GM19324 (cell line): ENCODE measurements around the gene TLE5.
"Not testable (repeated sequence)": the region's sequence is repeated elsewhere in the genome, so short reads cannot be mapped to it uniquely, and the experiment has no call there.

Source experiments
- ATAC-seq: cut with Tn5 transposase; IDR thresholded peaks from one replicate; pipeline ENCODE4 v1.9.1; 2021; ENCODE audit warnings: mild to moderate bottlenecking, moderate library complexity; ENCODE audit not compliant: unreplicated experiment, low FRiP score

TLE5 gene

GRCh38 chr19:3096902-3097326 is 34.6 kb upstream of the TLE5 start:
- ATAC-seq = no peak

- no peak for ATAC-seq
These were observed 34.1 kb upstream of the TLE5 start for GRCh38 chr19:3096267-3096901.

GRCh38 chr19:3095441-3096191 is 33.3 kb upstream of the TLE5 start:
- no peak for ATAC-seq

GRCh38 chr19:3094601-3095440 is 32.5 kb upstream of the TLE5 start:
- ATAC-seq = peak; percentile 16

GRCh38 chr19:3089299-3089855 is 27.1 kb upstream of the TLE5 start:
- not testable (repeated sequence) for ATAC-seq

GRCh38 chr19:3087769-3088168 is 25.5 kb upstream of the TLE5 start:
- no peak for ATAC-seq

GRCh38 chr19:3084943-3085342 is 22.6 kb upstream of the TLE5 start:
- no peak for ATAC-seq

- ATAC-seq = no peak
These were observed 21.7 kb upstream of the TLE5 start for GRCh38 chr19:3083964-3084363.

GRCh38 chr19:3082331-3082730 is 20.0 kb upstream of the TLE5 start:
- ATAC-seq = no peak

GRCh38 chr19:3080286-3080685 is 18.0 kb upstream of the TLE5 start:
- ATAC-seq = no peak

GRCh38 chr19:3079578-3079977 is 17.3 kb upstream of the TLE5 start:
- no peak for ATAC-seq

- ATAC-seq = no peak
These were observed 13.5 kb upstream of the TLE5 start for GRCh38 chr19:3075605-3076431.

GRCh38 chr19:3073931-3074595 is 11.8 kb upstream of the TLE5 start:
- ATAC-seq = no peak

GRCh38 chr19:3073159-3073563 is 10.9 kb upstream of the TLE5 start:
- ATAC-seq = no peak

GRCh38 chr19:3071768-3072167 is 9.5 kb upstream of the TLE5 start:
- ATAC-seq = no peak

GRCh38 chr19:3068071-3068470 is 5.8 kb upstream of the TLE5 start:
- ATAC-seq = no peak

GRCh38 chr19:3067563-3067962 is 5.3 kb upstream of the TLE5 start:
- no peak for ATAC-seq

- no peak for ATAC-seq
These were observed 4.3 kb upstream of the TLE5 start for GRCh38 chr19:3066482-3067049.

- ATAC-seq = peak; percentile 65
These were observed 3.5 kb upstream of the TLE5 start for GRCh38 chr19:3065675-3066357.
